Endothelial cell of umbilical vein (primary cell): ENCODE results near the gene TPCN1. TPM values are rescaled to one million over a fixed set of nuclear protein-coding genes. Genes with fewer than 3 reads are reported as not detected.

ENCODE experiments used
- BruUV-seq: library from RNA; stranded (reverse); fragments of 400-500 nt; replicated peaks from 2 replicates; lab custom pipeline; 2021; lab: Mats Ljungman, UMichigan
- CTCF ChIA-PET: fragments of 300-600, 350-600 bp; sonication (Branson Sonifier 250); formaldehyde crosslinking; loops from one replicate; lab custom pipeline; 2021; ENCODE audit warnings: antibody characterized with exemption, inconsistent platforms; lab: Charles Lee
- POLR2A ChIA-PET: fragments of 300-600, 350-600 bp; sonication (Branson Sonifier 250); formaldehyde crosslinking; loops from one replicate; lab custom pipeline; 2021; ENCODE audit warnings: antibody characterized with exemption, inconsistent platforms; lab: Charles Lee
- DNase-seq: peaks from one replicate; pipeline ENCODE4 v3.0.0-alpha.2; 2011; ENCODE audit warnings: low read depth, low spot score
- FAIRE-seq: peaks from 2 replicates; lab custom pipeline; 2011; peaks lifted over from hg19 to GRCh38; lab: Jason Lieb, UNC
- H2AFZ ChIP-seq: 2 replicates; pipeline ENCODE4 v1.6.0; 2012; ENCODE audit warnings: low read depth, low read length, control low read depth, inconsistent platforms
- H3K27ac ChIP-seq: 2 replicates; pipeline ENCODE4 v1.5.1; 2011; ENCODE audit warnings: low read depth, mild to moderate bottlenecking, control low read depth, low read length, moderate library complexity; ENCODE audit not compliant: insufficient read depth
- H3K27me3 ChIP-seq, 2 experiments: 2 replicates each; pipeline versions ENCODE4 v1.6.0 to v1.6.1; 2011; ENCODE audit warnings: low read length in 2 of 2, mixed read lengths in 1 of 2; ENCODE audit not compliant: control insufficient read depth in 2 of 2, insufficient read depth in 2 of 2
- H3K36me3 ChIP-seq, 2 experiments: 2 replicates in 1 of 2; 3 replicates in 1 of 2; pipeline ENCODE4 v1.5.1; 2011; ENCODE audit warnings: low read length in 2 of 2, mild to moderate bottlenecking in 1 of 2, moderate library complexity in 1 of 2; ENCODE audit not compliant: control insufficient read depth in 2 of 2, insufficient read depth in 2 of 2; ENCODE audit errors: extremely low read depth in 1 of 2
- H3K4me1 ChIP-seq: 3 replicates; pipeline ENCODE4 v1.5.1; 2011; ENCODE audit warnings: mild to moderate bottlenecking, low read length; ENCODE audit not compliant: control insufficient read depth, insufficient read depth; ENCODE audit errors: extremely low read depth
- H3K4me2 ChIP-seq: 2 replicates; pipeline ENCODE4 v1.6.1; 2011; ENCODE audit warnings: low read length, control low read depth, mixed read lengths; ENCODE audit not compliant: insufficient read depth
- H3K4me3 ChIP-seq, 3 experiments: fragments of 200-600 bp in 1 of 3; sonication (generic), shearing (Covaris generic) in 1 of 3; replicated peaks in 1 of 3; 2 replicates each; pipeline ENCODE4 v1.5.1; 2011 to 2016; ENCODE audit warnings: control low read depth in 3 of 3, low read length in 3 of 3, mild to moderate bottlenecking in 2 of 3, inconsistent platforms in 1 of 3, low read depth in 1 of 3, moderate library complexity in 1 of 3; ENCODE audit not compliant: insufficient read depth in 1 of 3
- H3K79me2 ChIP-seq: 2 replicates; pipeline ENCODE4 v1.6.0; 2012; ENCODE audit warnings: low read length, inconsistent platforms; ENCODE audit not compliant: control insufficient read depth, insufficient read depth
- H3K9ac ChIP-seq: replicated peaks from 2 replicates; pipeline ENCODE3; 2011; ENCODE audit warnings: low read length, control low read depth; ENCODE audit not compliant: insufficient read depth; ENCODE audit errors: extremely low read depth
- H3K9me1 ChIP-seq: replicated peaks from 3 replicates; pipeline ENCODE4 v1.6.0; 2011; ENCODE audit warnings: mild to moderate bottlenecking, low read length; ENCODE audit not compliant: control insufficient read depth, insufficient read depth; ENCODE audit errors: extremely low read depth
- H3K9me3 ChIP-seq: replicated peaks from 2 replicates; pipeline ENCODE4 v1.5.1; 2012; ENCODE audit warnings: low read length, inconsistent platforms; ENCODE audit not compliant: control insufficient read depth, insufficient read depth
- H4K20me1 ChIP-seq: replicated peaks from 2 replicates; pipeline ENCODE3; 2011; ENCODE audit warnings: mild to moderate bottlenecking, low read length; ENCODE audit not compliant: control insufficient read depth, insufficient read depth; ENCODE audit errors: extremely low read depth
- EZH2 ChIP-seq: IDR thresholded peaks from 2 replicates; pipeline ENCODE4 v1.6.1; 2012; ENCODE audit warnings: borderline replicate concordance, low read depth, mild to moderate bottlenecking, moderate library complexity, low read length, inconsistent platforms; ENCODE audit not compliant: severe bottlenecking
- FOS ChIP-seq: IDR thresholded peaks from 2 replicates; pipeline ENCODE4 v1.6.1; 2011; ENCODE audit warnings: mild to moderate bottlenecking, low read length, moderate library complexity, borderline replicate concordance; ENCODE audit not compliant: insufficient read depth
- GATA2 ChIP-seq: IDR thresholded peaks from 2 replicates; pipeline ENCODE4 v1.7.0; 2011; ENCODE audit warnings: low read depth, mild to moderate bottlenecking, moderate library complexity, mixed read lengths, low read length; ENCODE audit not compliant: insufficient read length, insufficient read depth
- JUN ChIP-seq: IDR thresholded peaks from 2 replicates; pipeline ENCODE4 v1.6.1; 2011; ENCODE audit warnings: borderline replicate concordance, low read depth; ENCODE audit not compliant: insufficient read length, insufficient read depth
- MYC ChIP-seq: IDR thresholded peaks from one replicate; pipeline ENCODE4 v1.6.1; 2011; ENCODE audit warnings: mild to moderate bottlenecking, low read depth, low read length
- POLR2A ChIP-seq: IDR thresholded peaks from 2 replicates; pipeline ENCODE4 v1.6.1; 2012; ENCODE audit warnings: low read depth, mild to moderate bottlenecking, control low read depth, low read length
- POLR2AphosphoS5 ChIP-seq: IDR thresholded peaks from 2 replicates; pipeline ENCODE4 v1.6.1; 2012; ENCODE audit warnings: low read depth, mild to moderate bottlenecking, control low read depth, low read length, moderate library complexity; ENCODE audit not compliant: insufficient read depth
- dilution Hi-C: fragments of 300-500 bp; cut with MboI; formaldehyde crosslinking; loops from one replicate; pipeline ENCODE4 v1.15.0; 2019; ENCODE audit warnings: low sequenced_read_pairs; ENCODE audit not compliant: extremely low pct_ligation_motif_present
- intact Hi-C: fragments of 100-400 bp; cut with micrococcal nuclease; formaldehyde crosslinking; loops from one replicate; pipeline ENCODE4 v1.10.0; 2022
- polyA plus RNA-seq, 4 experiments: library from polyadenylated mRNA; depleted of rRNA in 3 of 4; stranded (reverse) in 3 of 4; unstranded in 1 of 4; fragments of >200 nt; gene quantifications; 2 replicates each; pipeline versions ENCODE4 v1.2.1 to v1.2.3, GENCODE V29; 2011 to 2012; ENCODE audit warnings: missing spikeins in 1 of 4
- total RNA-seq: library from RNA; stranded (reverse); gene quantifications from 2 replicates; pipeline ENCODE4 v1.2.3, GENCODE V29; 2021
- TF ChIP-seq, protein P1 (sequence below), 2 donors: IDR thresholded peaks; 1 replicate in 1 of 2; 2 replicates in 1 of 2; pipeline ENCODE4 v1.5.1; 2011; ENCODE audit warnings: low read length in 2 of 2, mild to moderate bottlenecking in 2 of 2, moderate library complexity in 2 of 2, control low read depth in 1 of 2, inconsistent platforms in 1 of 2, low read depth in 1 of 2; ENCODE audit not compliant: insufficient read depth in 1 of 2; ENCODE audit errors: extremely low read depth in 1 of 2
- TF ChIP-seq, protein P2 (sequence below): IDR thresholded peaks from 2 replicates; pipeline ENCODE4 v1.6.1; 2011; ENCODE audit not compliant: insufficient read depth, insufficient read length

Gene TPCN1
- total and polyA plus RNA-seq, 2 donors (not counting 3 experiments of a cell fraction or from before 2014, with no cell fraction given), result 19.5 to 28.3 TPM

GRCh38 chr12:113227686-113228391, 6.6 kb downstream of the TPCN1 start:
- no TSS peak for BruUV-seq
- Histone ChIP-seq H4K20me1 (no peaks in the 10 kb centered on the region), H3K4me3 (no peak overlapping the region), H3K27ac (no peak overlapping the region), H3K9ac (no peak overlapping the region), H3K4me1 (peaks cover 52% of the 10 kb centered on the region), H3K9me1 (no peaks in the 10 kb centered on the region), H3K36me3 (peaks cover 0 to 8% of the 10 kb centered on the region in 2 experiments), H3K27me3 (no peaks in the 10 kb centered on the region), H2AFZ (no peak overlapping the region), H3K79me2 (no peaks in the 10 kb centered on the region), H3K4me2 (no peak overlapping the region), H3K9me3 (no peaks in the 10 kb centered on the region)
- intact Hi-C loops (loop anchor here (10.0 kb wide), 1 partner anchor 107 kb away; the partner anchor contains the start of gene SLC8B1), dilution Hi-C loops (no loop called here)
- ChIA-PET POLR2A (no interaction called here), CTCF (interaction anchor here (0.6 kb wide), 1 partner anchor 30 kb away, joined by 3 read pairs; no protein-coding TSS in a partner anchor)
- DNase-seq, result peak; percentile 19
- FAIRE-seq, result peak; percentile 78
- TF ChIP-seq POLR2A (no peak), MYC (no peak)

DNA sequence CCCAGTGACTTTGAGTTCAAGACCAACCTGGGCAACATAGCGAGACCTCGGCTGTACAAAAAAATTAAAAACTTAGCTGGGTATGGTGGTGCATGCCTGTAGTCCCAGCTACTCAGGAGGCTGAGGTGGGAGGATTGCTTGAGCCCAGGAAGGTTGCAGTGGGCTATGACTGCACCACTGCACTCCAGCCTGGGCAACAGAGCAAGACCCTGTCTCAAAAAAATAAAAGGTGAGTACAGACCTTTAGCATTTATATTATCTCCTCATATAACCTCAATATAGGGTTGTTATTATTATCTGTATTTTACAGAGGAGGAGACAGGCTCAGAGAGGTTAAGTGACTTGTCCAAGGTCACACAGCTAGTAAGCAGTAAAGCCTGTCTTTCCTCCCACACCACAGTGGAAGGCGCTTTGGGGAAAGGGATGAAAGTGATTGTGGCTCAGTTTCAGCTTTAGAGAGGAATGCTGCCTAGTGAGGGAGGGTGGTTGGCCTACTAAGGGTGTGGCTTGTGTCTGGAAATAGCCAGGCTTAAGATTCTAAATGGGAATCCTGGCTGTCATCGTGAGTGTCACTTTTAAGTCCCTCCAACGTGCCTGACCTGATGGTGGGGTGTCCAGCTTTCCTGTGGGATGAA, 7.2 kb downstream of the TPCN1 start:
- DNase-seq (no peak), FAIRE-seq (peak; percentile 4)
- Histone ChIP-seq H3K36me3 (peaks cover 0 to 13% of the 10 kb centered on the region in 2 experiments), H3K9me1 (no peaks in the 10 kb centered on the region), H4K20me1 (no peaks in the 10 kb centered on the region), H3K27ac (no peak overlapping the region), H3K4me1 (peaks cover 46% of the 10 kb centered on the region), H3K4me3 (no peak overlapping the region), H2AFZ (no peak overlapping the region), H3K4me2 (no peak overlapping the region), H3K27me3 (no peaks in the 10 kb centered on the region), H3K79me2 (no peaks in the 10 kb centered on the region), H3K9ac (no peak overlapping the region), H3K9me3 (no peaks in the 10 kb centered on the region)
- no TSS peak for BruUV-seq
- dilution Hi-C loops, result no loop called here
- POLR2A ChIA-PET, result no interaction called here
- TF ChIP-seq POLR2A, result no peak
- TF ChIP-seq, protein P1, sequence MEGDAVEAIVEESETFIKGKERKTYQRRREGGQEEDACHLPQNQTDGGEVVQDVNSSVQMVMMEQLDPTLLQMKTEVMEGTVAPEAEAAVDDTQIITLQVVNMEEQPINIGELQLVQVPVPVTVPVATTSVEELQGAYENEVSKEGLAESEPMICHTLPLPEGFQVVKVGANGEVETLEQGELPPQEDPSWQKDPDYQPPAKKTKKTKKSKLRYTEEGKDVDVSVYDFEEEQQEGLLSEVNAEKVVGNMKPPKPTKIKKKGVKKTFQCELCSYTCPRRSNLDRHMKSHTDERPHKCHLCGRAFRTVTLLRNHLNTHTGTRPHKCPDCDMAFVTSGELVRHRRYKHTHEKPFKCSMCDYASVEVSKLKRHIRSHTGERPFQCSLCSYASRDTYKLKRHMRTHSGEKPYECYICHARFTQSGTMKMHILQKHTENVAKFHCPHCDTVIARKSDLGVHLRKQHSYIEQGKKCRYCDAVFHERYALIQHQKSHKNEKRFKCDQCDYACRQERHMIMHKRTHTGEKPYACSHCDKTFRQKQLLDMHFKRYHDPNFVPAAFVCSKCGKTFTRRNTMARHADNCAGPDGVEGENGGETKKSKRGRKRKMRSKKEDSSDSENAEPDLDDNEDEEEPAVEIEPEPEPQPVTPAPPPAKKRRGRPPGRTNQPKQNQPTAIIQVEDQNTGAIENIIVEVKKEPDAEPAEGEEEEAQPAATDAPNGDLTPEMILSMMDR (IDR thresholded peaks at IDR 0.05; ENCODE audit: extremely low read depth in 1 of 2, insufficient read depth in 1 of 2, low read depth in 1 of 2, low read length in 2 of 2), result no peak
- no peak for TF ChIP-seq GATA2
- TF ChIP-seq, protein P2, sequence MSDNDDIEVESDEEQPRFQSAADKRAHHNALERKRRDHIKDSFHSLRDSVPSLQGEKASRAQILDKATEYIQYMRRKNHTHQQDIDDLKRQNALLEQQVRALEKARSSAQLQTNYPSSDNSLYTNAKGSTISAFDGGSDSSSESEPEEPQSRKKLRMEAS, result no peak
- TF ChIP-seq MYC, result no peak
- TF ChIP-seq POLR2AphosphoS5, result no peak
- no peak for TF ChIP-seq EZH2
- TF ChIP-seq FOS, result no peak
- TF ChIP-seq JUN, result no peak
- intact Hi-C loops, result loop anchor here (10.0 kb wide), 1 partner anchor 106 kb away; the partner anchor contains the start of gene SLC8B1
- CTCF ChIA-PET, result no interaction called here
